Cardiac fibroblast (primary cell): ENCODE results near the gene NANOS1.

ENCODE experiments used
- DNase-seq, 2 donors: peaks; one replicate each; pipeline versions ENCODE4 v3.0.0 to v3.0.0-alpha.2; 2010; ENCODE audit warnings: low read depth in 2 of 2
- H3K4me3 ChIP-seq, 2 donors: replicated peaks in 1 of 2; 1 replicate in 1 of 2; 2 replicates in 1 of 2; pipeline ENCODE4 v1.5.1; 2011; ENCODE audit warnings: low read depth in 2 of 2, low read length in 2 of 2, mild to moderate bottlenecking in 2 of 2, moderate library complexity in 1 of 2
- CTCF ChIP-seq: IDR thresholded peaks from one replicate; pipeline ENCODE4 v1.5.1; 2011; ENCODE audit warnings: low read depth, mild to moderate bottlenecking, low read length, inconsistent platforms

The NANOS1 gene

GRCh38 chr10:119006451-119007210, 22.9 kb upstream of the NANOS1 start:
- no peak overlapping the region for H3K4me3 ChIP-seq
- peak; percentile 90 to 99 for DNase-seq
- TF ChIP-seq CTCF, result peak; percentile 12

- DNase-seq, result no peak
- H3K4me3 ChIP-seq, result no peak overlapping the region
- TF ChIP-seq CTCF, result no peak
Observed at GRCh38 chr10:119007211-119007574, 22.3 kb upstream of the NANOS1 start.

- no peak overlapping the region for H3K4me3 ChIP-seq
- DNase-seq, result peak in 1 of 2 donors; percentile 37
- no peak for TF ChIP-seq CTCF
Observed at GRCh38 chr10:119020627-119020946, 8.9 kb upstream of the NANOS1 start.

DNA sequence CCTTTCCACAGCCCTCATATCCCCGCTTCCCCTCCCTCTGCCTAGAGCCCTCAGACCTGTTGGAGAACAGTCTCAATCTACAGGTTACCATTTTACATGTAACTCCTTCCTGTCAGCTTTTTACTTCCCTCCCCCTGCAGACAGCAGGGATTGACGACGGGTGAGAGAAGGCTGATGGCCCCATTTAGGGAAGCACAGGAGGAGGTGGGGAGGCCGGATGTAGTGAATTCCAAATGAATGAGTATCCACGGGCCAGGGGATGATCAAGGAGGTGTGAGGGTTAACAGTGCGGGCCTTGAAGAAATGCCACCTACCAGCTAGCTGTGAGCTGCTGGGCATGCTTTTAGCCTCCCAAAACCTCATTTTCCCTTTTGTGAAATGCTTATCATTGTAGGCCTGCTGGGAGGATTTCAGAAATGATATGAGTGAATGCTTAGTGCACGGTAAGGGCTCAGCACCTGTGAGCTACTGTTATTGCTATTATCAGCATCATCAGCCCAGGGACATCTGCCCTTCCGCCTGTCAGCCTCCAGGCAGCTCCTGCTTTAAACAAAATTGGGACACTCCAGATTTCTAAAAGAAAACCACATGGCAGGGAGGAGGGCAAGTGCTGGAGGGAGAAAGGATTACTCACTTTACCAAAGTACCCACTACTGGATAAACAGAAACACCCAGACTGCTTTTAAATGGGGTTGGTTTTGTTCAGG, 6.5 kb upstream of the NANOS1 start:
- H3K4me3 ChIP-seq, result no peak overlapping the region
- peak in 1 of 2 donors; percentile 57 for DNase-seq
- TF ChIP-seq CTCF, result no peak

DNA sequence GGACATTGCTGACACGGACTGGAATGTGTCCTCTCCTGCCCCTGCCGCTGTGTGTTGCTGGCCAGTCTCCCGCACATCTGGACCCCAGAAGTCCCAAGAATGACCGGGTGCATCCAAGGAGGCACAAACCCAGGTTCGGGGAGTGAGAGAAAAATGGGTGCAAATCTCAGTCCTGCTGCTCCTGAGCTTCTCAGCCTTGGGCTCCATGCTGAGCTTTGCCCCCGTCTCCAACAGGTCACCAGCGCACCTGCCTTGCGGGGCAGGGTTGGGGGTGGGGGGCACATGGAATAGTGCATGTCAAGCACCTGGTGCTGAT, 6.0 kb upstream of the NANOS1 start:
- no peak for TF ChIP-seq CTCF
- no peak for DNase-seq
- no peak overlapping the region for H3K4me3 ChIP-seq

- no peak for DNase-seq
- TF ChIP-seq CTCF, result no peak
- no peak overlapping the region for H3K4me3 ChIP-seq
Observed at GRCh38 chr10:119024882-119025281, 4.6 kb upstream of the NANOS1 start.

DNA sequence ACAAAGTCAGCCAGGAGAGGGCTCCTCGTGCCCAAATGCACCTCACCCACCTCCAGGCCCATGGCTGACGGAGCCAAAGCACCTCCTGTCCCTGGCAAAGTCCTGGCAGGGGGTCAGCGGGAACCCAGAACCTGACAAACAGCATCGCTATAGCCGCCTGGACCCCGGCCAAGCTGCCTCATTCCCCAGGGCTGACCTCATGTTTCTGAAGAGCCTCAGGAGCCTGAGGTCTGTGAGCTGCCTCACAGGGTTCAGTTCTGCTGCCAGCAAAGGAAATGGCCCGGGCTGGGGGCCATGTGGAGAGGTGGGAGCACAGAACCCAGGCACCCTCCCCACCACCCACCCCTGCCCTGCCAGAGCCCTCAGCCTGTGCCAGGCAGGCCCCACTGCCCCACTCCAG, 4.2 kb upstream of the NANOS1 start:
- H3K4me3 ChIP-seq, result no peak overlapping the region
- no peak for TF ChIP-seq CTCF
- DNase-seq, result peak; percentile 83 to 85
